HG02973 (cell line): ENCODE measurements around the gene PCDHB3.
"Not testable (repeated sequence)": the region's sequence is repeated elsewhere in the genome, so short reads cannot be mapped to it uniquely, and the experiment has no call there.

Experiments used
- ATAC-seq: cut with Tn5 transposase; IDR thresholded peaks from one replicate; pipeline ENCODE4 v1.9.1; 2021; ENCODE audit warnings: moderate library complexity; ENCODE audit not compliant: unreplicated experiment

PCDHB3 gene

DNA sequence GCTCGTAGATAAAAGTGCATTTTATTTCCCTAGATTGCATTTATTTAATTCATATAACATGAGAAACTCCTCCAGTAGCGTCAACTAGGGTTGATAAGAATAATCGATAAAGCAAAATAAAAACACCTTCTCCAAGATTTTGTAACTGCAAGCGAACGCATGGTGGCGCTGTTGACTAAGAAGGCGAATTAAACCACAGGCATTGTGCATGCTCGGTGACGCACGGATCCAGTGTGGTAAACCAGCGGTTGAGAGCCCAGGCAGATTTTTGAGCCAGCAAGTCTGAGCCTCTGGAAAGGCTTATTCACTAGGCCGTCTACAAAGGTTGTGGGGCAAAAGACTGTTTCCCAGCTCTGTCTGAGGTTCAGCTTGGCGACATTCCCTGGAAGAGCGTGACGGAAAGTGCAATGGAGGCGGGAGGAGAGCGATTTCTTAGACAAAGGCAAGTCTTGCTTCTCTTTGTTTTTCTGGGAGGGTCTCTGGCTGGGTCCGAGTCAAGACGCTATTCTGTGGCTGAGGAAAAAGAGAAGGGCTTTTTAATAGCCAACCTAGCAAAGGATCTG, at the start of gene PCDHB3:
TSS of gene PCDHB3 (plus strand) at position 231 of the 563 bp plus-strand sequence. CDS start at position 408, 177 bp downstream.
- ATAC-seq: no peak

DNA sequence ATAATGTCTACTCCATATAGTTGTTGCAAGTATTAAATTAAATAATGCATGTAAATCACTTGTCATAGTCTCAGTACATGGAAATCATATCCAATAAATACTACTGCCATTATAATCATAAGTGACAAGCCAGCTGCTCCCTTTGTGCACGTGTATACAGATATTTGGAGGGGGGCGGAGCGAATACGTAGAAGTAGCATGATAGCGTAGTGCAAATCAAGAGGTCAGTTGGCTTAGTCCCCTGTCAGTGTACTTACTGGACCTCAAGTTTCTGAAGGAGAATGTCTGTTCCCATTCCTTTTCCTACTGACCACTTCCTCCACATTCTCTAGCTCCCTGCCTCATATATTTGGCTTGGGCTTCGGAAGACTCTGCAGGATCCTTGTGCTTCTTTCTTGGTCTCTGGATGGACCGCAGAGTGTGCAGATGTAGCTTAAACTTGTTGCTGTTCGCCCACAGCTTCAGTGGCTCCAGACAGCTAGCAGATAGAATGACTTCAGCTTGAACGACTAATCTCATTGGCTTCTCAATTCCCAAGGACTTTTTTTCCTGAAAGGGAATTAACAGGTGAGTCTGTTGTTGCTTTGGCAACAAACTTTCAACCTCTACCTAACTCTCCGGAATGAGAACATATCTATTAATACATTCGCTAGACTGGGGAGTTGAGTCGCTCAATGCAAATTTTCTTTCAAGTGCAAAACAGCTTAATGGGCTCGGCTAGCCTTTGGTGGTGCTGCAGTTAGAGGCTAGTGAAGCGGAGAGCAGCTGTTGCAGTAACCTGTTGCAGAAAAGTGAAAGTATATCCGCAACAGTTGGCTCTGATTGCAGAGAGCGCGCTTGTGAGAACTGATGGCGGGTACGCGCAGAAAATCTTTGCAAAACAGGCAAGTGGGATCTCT, 49.4 kb upstream of the PCDHB3 start, which contains the start of gene PCDHB1:
TSS of gene PCDHB1 (plus strand) at position 753 of the 899 bp plus-strand sequence. CDS start at position 850, 97 bp downstream.
- no peak for ATAC-seq

DNA sequence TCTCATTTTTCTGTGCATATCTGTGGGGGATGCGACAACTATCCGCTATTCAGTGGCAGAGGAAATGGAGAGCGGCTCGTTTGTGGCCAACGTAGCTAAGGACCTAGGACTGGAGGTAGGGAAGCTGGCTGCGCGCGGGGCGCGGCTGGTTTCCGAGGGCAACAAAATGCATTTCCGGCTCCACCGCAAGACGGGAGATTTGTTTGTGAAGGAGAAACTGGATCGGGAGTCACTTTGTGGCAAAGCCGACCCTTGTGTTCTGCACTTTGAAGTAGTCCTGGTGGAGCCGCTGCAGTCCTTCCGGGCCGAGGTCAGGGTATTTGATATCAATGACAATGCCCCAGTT, 48.8 kb upstream of the PCDHB3 start:
- no peak for ATAC-seq

DNA sequence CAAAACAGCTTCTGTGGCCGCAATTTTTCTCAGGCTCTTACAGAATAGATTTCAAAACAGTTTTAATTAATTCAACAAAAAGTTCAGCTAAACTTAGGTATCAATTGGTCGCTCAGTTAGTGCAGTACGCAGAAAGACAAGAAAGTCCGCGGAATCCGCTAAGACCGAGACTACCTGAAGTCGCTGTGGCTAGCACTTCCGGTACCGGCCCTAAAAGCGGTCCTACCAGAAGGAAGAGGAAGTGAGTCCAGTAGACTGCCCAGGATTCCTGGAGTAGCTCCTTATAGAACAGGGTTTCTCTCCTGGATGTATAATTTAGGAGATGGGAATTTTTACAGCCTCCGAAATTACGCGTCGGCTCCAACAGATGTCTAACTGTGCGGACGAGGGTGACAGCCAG, 22.4 kb upstream of the PCDHB3 start:
- ATAC-seq: no peak

DNA sequence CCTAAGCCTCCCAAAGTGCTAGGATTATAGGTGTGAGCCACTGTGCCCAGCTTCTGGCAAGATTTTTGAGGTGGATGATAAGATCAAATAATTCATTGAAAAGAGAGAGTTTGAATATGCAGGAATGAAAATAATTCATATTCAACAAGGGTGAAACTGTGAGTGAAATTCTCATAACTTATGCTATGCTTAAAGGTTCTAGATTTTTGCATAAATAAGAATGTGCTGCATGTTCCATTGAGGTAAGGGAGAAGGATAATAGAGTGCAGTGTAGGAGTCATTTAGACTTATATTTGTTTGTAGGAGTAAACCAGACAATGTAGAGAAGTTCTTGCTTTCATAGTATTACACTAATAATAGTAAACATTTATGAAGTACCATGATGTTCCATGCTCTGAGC, 18.0 kb upstream of the PCDHB3 start:
- ATAC-seq: no peak

DNA sequence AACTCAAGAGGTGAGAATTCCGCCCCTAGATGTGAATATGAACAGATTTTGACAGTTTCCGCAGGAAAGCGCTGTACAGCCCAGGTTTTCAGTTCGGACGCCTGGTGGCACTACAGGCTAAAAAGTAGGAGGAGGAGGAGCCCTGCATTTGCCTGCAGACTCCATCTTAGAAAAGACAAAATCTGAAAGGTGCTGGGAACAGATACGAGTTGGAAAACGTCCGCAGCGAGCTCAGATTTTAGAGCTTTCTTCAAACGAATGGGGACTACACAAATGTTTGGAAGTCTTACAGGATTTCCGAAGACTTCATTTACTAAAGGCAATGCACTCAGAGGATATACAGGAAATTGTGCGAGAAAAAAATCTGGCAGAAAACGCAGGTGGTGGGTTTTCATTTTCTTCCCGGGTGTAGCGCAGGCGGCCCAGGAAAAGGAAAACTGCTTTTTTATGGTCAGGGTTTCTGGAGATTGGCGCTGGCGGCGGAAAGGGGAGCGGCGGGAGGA, 15.7 kb upstream of the PCDHB3 start:
- ATAC-seq: no peak

DNA sequence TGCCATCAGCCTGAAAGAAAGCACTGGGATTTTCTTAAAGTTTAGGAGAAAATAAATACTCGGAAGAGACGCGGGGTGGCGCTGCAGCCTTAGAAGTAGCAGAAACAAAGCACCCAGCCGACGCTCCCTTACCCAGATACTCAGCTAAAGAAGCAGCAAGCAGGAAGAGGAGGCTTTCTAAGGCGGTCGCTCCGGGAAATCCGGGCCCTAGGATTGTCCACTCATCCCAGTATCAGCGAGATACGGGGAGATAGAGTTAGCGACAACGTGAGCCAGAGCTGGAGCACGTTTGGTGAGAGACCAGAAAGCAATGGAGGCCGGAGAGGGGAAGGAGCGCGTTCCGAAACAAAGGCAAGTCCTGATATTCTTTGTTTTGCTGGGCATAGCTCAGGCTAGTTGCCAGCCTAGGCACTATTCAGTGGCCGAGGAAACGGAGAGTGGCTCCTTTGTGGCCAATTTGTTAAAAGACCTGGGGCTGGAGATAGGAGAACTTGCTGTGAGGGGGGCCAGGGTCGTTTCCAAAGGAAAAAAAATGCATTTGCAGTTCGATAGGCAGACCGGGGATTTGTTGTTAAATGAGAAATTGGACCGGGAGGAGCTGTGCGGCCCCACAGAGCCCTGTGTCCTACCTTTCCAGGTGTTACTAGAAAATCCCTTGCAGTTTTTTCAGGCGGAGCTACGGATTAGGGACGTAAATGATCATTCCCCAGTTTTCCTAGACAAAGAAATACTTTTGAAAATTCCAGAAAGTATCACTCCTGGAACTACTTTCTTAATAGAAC, 5.6 kb upstream of the PCDHB3 start, which contains the start of gene PCDHB2:
TSS of gene PCDHB2 (plus strand) at position 135 of the 782 bp plus-strand sequence. CDS start at position 311, 176 bp downstream.
- ATAC-seq: no peak

DNA sequence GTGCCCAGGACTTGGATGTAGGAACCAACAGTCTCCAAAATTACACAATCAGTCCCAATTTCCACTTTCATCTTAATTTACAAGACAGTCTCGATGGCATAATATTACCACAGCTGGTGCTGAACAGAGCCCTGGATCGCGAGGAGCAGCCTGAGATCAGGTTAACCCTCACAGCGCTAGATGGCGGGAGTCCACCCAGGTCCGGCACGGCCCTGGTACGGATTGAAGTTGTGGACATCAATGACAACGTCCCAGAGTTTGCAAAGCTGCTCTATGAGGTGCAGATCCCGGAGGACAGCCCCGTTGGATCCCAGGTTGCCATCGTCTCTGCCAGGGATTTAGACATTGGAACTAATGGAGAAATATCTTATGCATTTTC, 5.0 kb upstream of the PCDHB3 start:
- ATAC-seq: no peak

DNA sequence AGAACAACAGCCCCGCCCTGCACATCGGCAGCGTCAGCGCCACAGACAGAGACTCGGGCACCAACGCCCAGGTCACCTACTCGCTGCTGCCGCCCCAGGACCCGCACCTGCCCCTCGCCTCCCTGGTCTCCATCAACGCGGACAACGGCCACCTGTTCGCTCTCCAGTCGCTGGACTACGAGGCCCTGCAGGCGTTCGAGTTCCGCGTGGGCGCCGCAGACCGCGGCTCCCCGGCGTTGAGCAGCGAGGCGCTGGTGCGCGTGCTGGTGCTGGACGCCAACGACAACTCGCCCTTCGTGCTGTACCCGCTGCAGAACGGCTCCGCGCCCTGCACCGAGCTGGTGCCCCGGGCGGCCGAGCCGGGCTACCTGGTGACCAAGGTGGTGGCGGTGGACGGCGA, 4.1 kb upstream of the PCDHB3 start:
- ATAC-seq: not testable (repeated sequence)

DNA sequence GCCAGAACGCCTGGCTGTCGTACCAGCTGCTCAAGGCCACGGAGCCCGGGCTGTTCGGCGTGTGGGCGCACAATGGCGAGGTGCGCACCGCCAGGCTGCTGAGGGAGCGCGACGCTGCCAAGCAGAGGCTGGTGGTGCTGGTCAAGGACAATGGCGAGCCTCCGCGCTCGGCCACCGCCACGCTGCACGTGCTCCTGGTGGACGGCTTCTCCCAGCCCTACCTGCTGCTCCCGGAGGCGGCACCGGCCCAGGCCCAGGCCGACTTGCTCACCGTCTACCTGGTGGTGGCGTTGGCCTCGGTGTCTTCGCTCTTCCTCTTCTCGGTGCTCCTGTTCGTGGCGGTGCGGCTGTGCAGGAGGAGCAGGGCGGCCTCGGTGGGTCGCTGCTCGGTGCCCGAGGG, 3.7 kb upstream of the PCDHB3 start:
- ATAC-seq: not testable (repeated sequence)

DNA sequence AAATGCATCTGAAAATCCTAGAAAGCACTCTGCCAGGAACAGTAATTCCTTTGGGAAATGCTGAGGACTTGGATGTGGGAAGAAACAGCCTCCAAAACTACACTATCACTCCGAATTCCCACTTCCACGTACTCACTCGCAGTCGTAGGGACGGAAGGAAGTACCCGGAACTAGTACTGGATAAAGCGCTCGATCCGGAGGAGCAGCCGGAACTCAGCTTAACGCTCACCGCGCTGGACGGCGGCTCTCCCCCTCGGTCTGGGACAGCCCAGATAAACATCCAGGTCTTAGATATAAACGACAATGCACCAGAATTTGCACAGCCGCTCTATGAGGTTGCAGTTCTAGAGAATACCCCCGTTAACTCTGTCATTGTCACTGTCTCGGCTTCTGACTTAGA, 786 bp downstream of the PCDHB3 start:
- no peak for ATAC-seq

DNA sequence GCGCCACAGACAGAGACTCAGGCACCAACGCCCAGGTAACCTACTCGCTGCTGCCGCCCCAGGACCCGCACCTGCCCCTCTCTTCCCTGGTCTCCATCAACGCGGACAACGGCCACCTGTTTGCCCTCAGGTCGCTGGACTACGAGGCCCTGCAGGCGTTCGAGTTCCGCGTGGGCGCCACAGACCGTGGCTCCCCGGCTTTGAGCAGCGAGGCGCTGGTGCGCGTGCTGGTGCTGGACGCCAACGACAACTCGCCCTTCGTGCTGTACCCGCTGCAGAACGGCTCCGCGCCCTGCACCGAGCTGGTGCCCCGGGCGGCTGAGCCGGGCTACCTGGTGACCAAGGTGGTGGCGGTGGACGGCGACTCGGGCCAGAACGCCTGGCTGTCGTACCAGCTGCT, 1.8 kb downstream of the PCDHB3 start:
- not testable (repeated sequence) for ATAC-seq

DNA sequence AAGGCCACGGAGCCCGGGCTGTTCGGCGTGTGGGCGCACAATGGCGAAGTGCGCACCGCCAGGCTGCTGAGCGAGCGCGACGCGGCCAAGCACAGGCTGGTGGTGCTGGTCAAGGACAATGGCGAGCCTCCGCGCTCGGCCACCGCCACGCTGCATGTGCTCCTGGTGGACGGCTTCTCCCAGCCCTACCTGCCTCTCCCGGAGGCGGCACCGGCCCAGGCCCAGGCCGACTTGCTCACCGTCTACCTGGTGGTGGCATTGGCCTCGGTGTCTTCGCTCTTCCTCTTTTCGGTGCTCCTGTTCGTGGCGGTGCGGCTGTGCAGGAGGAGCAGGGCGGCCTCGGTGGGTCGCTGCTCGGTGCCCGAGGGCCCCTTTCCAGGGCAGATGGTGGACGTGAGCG, 2.2 kb downstream of the PCDHB3 start:
- ATAC-seq: not testable (repeated sequence)

DNA sequence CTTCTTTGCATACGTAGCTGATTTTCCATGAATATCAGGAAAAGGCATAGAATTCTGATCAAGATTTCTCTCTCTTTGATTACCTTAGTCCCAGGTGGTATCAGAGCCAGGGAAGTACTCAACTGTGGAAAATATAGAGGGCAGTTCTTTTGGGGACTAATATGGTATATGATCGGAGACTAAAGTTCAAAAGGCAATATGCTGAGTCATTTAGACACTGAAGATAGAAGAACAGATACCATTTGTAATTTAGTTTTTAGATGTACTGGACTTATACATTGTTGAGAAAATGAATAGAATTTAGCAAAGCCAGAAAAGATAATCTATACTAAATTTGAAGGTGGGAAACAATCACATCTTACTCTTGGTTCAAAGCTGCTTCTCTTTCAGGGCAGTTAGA, 5.1 kb downstream of the PCDHB3 start:
- ATAC-seq: no peak

DNA sequence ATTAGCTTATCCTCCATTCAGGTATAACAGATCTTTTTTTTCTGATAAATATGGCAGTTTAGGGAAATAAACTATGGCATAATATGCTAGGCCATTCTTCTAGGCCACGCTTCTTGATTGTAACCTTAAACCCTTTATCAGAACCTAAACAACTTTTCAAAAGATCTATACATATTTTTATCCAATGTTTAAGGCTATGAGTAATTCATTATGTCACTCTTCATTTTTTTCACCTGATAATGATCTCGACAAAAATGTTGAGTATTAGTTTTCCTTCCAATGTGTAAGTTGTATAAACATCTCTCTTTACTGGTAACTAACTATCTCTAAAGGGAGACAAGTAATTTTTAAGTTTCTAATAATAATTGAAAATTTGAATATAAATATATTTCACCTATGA, 19.0 kb downstream of the PCDHB3 start:
- ATAC-seq: no peak

DNA sequence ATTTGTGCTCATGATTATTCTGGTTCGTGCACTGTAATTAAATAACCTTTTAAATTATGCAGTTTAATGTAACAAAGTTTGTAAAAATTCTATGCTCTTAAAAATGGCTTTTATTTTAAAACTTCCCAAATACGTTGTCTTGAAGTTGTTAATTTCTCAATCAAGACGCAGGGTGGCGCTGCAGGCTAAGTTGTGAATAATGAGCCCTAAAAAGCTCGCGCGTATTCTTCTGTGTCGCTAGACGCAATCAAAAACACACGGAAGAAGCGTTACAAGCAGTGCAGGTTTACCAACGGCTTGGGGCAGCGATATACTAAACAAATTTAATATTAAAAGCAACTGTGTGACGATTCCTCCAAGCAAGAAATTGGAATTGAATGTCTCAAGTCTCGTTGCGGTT, 21.3 kb downstream of the PCDHB3 start, which contains the start of gene PCDHB4:
TSS of gene PCDHB4 (plus strand) at position 256 of the 400 bp plus-strand sequence. CDS start 181 bp downstream, outside the sequence.
- no peak for ATAC-seq

DNA sequence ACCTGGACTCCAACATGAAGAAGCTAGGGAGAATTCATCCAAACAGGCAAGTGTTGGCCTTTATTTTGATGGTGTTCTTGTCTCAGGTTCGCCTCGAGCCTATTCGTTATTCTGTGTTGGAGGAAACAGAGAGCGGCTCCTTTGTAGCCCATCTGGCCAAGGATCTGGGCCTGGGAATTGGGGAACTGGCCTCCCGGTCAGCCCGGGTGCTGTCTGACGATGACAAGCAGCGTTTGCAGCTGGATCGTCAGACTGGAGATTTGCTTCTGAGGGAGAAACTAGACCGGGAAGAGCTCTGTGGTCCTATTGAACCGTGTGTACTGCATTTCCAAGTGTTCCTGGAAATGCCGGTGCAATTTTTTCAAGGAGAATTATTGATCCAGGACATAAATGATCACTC, 21.7 kb downstream of the PCDHB3 start:
- ATAC-seq: no peak

DNA sequence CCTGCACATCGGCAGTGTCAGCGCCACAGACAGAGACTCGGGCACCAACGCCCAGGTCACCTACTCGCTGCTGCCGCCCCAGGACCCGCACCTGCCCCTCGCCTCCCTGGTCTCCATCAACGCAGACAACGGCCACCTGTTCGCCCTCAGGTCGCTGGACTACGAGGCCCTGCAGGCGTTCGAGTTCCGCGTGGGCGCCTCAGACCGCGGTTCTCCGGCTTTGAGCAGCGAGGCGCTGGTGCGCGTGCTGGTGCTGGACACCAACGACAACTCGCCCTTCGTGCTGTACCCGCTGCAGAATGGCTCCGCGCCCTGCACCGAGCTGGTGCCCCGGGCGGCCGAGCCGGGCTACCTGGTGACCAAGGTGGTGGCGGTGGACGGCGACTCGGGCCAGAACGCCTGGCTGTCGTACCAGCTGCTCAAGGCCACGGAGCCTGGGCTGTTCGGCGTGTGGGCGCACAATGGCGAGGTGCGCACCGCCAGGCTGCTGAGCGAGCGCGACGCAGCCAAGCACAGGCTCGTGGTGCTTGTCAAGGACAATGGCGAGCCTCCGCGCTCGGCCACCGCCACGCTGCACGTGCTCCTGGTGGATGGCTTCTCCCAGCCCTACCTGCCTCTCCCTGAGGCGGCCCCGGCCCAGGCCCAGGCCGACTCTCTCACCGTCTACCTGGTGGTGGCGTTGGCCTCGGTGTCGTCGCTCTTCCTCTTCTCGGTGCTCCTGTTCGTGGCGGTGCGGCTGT, 23.3 kb downstream of the PCDHB3 start:
- not testable (repeated sequence) for ATAC-seq

DNA sequence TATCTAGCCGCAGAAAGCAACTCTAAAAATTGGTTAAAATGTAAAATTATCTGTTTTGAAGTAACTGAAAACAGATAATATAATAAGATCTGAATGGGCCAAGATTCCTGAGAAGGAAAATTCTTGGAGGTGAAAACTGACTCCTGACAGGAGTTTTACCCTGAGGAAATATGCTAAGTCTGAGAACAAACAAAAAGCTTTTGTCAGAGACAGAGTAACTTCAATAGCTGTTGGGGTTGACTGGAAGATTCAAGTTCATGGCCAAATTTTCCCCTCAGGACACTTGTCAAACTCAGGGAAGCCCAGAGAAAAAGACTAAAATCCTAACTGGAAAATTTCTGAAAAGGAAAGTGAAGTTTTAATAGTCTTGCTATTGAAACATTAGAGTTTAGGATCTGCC, 27.0 kb downstream of the PCDHB3 start:
- no peak for ATAC-seq

DNA sequence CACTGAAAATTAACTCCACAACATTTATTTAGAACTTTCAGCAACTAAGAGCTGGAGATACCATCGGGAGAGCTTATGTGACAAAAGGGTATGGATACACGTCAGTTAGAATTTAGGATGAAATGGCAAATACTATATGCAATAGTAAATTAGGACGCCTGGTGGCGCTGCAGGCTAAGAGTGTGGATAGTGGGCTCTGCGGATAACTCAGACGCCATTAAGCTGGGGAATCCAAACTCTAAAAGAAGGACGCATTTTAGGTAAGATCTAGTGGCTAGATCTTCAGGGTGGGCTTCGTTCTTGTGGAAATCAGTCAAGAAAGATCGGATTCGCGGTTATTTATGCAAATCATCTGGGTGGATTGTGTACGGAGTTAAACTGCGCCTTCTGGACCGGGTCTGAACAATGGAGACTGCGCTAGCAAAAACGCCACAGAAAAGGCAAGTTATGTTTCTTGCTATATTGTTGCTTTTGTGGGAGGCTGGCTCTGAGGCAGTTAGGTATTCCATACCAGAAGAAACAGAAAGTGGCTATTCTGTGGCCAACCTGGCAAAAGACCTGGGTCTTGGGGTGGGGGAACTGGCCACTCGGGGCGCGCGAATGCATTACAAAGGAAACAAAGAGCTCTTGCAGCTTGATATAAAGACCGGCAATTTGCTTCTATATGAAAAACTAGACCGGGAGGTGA, 34.9 kb downstream of the PCDHB3 start, which contains the start of gene PCDHB5:
TSS of gene PCDHB5 (plus strand) at position 177 of the 688 bp plus-strand sequence. CDS start at position 406, 229 bp downstream.
- no peak for ATAC-seq
